ENCODE results near the gene AFDN.

GRCh38 chr6:167811442-167812087 is 15.1 kb upstream of the AFDN start:
- TF ChIP-seq CTCF (IDR thresholded peaks at IDR 0.05; ENCODE audit: borderline replicate concordance, extremely low read depth, low read length, poor library complexity, severe bottlenecking) = no peak
- no peak for TF ChIP-seq EZH2 (IDR thresholded peaks at IDR 0.05; ENCODE audit: borderline replicate concordance, low read depth, low read length, severe bottlenecking)

Data from DND-41 (cell line).